GM10266 (cell line): Measurements from ENCODE around the gene SLC9C1.

Source experiments
- DNase-seq: peaks from one replicate; pipeline ENCODE4 v3.0.0; 2012; ENCODE audit errors: extremely low spot score
- TF ChIP-seq, protein P1 (sequence below): IDR thresholded peaks from 2 replicates; pipeline ENCODE4 v1.5.1; 2012; ENCODE audit warnings: mild to moderate bottlenecking, low read depth; ENCODE audit not compliant: control insufficient read depth, insufficient read depth; ENCODE audit errors: missing control alignments

SLC9C1 gene

DNA sequence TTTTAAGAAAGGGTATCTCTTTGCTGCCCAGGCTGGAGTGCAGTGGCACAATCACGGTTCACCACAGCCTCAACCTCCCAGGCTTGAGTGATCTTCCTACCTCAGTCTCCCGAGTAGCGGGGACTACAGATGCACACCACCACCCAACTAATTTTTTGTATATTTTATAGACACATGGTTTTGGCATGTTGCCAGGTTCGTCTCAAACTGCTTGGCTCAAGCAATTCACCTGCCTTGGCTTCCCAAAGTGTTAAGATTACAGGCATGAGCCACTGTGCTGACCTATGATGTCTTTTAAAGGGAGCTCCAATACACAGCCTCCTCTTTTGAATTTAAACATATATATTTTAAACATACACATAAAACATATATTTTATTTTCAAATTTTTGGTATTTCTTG lies 60.9 kb downstream of the SLC9C1 start:
- DNase-seq, result no peak
- TF ChIP-seq, protein P1, sequence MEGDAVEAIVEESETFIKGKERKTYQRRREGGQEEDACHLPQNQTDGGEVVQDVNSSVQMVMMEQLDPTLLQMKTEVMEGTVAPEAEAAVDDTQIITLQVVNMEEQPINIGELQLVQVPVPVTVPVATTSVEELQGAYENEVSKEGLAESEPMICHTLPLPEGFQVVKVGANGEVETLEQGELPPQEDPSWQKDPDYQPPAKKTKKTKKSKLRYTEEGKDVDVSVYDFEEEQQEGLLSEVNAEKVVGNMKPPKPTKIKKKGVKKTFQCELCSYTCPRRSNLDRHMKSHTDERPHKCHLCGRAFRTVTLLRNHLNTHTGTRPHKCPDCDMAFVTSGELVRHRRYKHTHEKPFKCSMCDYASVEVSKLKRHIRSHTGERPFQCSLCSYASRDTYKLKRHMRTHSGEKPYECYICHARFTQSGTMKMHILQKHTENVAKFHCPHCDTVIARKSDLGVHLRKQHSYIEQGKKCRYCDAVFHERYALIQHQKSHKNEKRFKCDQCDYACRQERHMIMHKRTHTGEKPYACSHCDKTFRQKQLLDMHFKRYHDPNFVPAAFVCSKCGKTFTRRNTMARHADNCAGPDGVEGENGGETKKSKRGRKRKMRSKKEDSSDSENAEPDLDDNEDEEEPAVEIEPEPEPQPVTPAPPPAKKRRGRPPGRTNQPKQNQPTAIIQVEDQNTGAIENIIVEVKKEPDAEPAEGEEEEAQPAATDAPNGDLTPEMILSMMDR, result no peak

DNA sequence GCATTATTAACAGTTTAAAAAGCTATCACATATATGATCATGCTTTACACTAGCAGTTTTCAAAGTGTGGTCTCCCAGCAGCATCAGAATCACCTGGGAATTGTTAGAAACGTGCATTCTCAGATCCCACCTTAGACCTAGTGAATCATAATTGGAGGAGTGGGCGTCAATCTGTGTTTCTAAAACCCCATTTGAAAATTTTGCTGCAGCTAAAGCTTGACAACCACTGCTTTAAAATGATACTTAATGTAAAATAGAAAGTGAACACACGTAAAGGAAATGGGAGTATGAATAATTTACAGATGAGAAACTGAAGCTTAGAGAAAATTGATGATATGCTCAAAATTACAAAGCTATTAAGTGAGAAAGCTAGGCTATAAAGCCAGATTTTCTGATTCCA lies 62.3 kb downstream of the SLC9C1 start:
- TF ChIP-seq, protein P1, result no peak
- no peak for DNase-seq

DNA sequence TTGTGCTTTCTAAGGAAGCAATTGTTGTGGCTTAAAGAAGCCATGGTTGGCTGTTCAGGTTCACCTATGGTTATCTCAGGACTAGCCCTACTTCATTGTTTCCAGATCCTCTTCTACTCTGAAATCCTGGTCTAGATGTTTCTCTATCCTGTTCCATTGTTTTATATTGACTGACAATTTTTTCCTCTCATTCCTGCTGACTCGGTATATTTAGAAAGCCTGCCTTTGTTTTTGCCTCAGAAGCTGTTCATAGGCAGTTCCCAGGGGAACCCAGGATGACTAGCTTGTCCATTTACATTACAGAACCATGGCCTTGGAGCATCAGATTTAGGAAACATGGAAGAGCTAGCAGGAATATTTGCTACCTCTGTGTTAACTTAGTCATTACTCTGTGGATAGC lies 64.0 kb downstream of the SLC9C1 start:
- DNase-seq, result no peak
- TF ChIP-seq, protein P1, result no peak

DNA sequence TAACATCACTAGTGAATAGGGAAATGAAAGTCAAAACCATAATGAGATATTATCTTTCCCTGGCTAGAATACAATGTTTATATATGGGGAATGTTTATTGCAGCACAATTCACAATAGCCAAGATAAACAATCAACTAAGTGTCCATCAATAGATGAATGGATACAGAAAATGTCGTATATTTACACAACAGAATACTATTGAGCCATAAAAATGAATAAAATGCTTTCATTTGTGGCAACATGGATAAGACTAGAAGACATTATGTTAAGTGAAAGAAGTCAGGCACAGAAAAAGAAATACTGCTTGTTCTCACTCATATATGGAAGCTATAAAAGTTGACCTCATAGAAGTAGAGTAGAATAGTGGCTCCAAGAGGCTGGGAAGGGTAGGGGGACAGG lies 65.2 kb downstream of the SLC9C1 start:
- no peak for DNase-seq
- TF ChIP-seq, protein P1, result no peak

DNA sequence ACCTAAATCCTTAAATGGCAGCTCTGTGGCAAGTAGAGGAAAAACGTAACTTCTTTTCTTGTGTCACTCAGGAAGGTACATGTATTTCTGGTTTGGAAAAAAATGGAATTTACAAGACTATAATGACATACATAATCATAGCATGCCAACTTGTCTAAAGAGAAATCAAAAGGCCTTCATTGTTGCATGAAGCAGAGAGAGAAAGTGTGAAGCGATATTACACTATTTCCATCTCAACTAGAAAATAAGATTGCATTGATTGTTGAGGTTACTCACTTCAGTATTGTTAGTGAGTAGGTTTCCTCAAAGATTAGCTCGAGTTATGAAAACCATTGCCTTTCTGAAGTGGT lies 93.7 kb downstream of the SLC9C1 start:
- TF ChIP-seq, protein P1, result no peak
- no peak for DNase-seq

DNA sequence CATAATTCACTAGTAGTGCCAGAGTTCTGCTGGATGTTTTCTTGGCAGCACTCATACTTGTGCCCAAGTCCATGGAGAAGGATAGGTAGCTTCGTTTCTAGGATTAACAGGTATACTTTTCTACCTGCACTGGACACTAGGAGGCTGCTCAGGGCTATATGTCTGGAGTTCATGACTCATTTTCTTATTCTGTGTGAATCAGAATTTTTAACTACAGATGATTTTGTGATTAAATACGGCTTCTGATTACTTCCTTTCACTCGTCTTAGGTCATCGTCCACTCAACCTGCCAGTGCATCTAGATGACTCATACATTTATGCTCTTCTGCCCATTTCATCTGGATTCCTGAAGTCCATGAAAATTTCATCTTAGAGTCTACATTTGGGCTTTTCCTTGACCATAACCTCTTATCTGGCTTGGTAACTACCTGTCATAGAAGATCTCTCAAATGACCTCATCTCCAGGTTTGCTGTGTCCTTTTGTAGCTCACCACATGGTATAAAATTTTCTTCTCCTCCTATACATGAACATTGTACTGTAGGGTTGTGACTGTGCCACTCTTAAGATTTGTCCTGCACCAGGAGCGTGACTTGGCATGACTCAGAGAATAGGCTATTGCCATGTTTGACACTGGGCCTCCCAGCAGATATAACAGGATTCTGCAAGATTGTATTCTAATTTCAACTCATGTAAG lies 94.2 kb downstream of the SLC9C1 start:
- TF ChIP-seq, protein P1, result no peak
- DNase-seq, result no peak

DNA sequence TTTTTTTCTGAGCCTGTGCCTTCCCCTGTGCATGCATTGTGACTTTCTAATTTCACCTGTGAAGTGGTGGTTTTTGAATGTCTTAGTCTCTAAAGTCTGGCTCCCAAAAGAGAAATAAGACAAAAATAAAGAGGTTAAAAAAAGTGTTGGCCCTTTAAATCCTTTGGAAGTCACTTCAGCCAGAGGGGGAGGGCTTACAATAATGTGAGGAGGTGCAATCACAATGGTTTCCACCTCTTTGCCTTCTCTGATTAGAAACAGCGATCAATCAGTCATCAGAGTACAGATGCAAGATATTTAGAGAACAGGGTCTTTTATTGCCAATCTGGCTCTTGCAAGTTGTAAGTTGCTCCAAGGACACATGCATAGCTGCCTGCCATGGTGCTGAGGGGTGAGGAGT lies 96.9 kb downstream of the SLC9C1 start:
- no peak for DNase-seq
- TF ChIP-seq, protein P1, result no peak
